HG02623 (cell line): Measurements from ENCODE around the gene TATDN2.
"Not testable (repeated sequence)": the region's sequence is repeated elsewhere in the genome, so short reads cannot be mapped to it uniquely, and the experiment has no call there.

Experiments
- ATAC-seq: cut with Tn5 transposase; IDR thresholded peaks from one replicate; pipeline ENCODE4 v1.9.1; 2021; ENCODE audit warnings: moderate library complexity; ENCODE audit not compliant: unreplicated experiment

The TATDN2 gene

GRCh38 chr3:10268930-10269329, 20.7 kb downstream of the TATDN2 start:
- ATAC-seq: no peak

GRCh38 chr3:10269443-10269842, 21.2 kb downstream of the TATDN2 start:
- ATAC-seq: no peak

- not testable (repeated sequence) for ATAC-seq
Observed at GRCh38 chr3:10272476-10272875, 24.2 kb downstream of the TATDN2 start.

- no peak for ATAC-seq
Observed at GRCh38 chr3:10272977-10273376, 24.7 kb downstream of the TATDN2 start.

GRCh38 chr3:10273702-10274305, 25.5 kb downstream of the TATDN2 start:
- ATAC-seq: no peak

GRCh38 chr3:10274601-10275000, 26.3 kb downstream of the TATDN2 start:
- ATAC-seq: no peak

- ATAC-seq: no peak
Observed at GRCh38 chr3:10277115-10277625, 28.9 kb downstream of the TATDN2 start.

GRCh38 chr3:10278501-10278900, 30.2 kb downstream of the TATDN2 start:
- no peak for ATAC-seq

GRCh38 chr3:10279384-10280176, 31.3 kb downstream of the TATDN2 start:
- no peak for ATAC-seq

GRCh38 chr3:10280177-10280529, 31.9 kb downstream of the TATDN2 start:
- no peak for ATAC-seq

GRCh38 chr3:10280571-10280970, 32.3 kb downstream of the TATDN2 start:
- ATAC-seq: no peak

- ATAC-seq: no peak
Observed at GRCh38 chr3:10281951-10282350, 33.7 kb downstream of the TATDN2 start.

- ATAC-seq: no peak
Observed at GRCh38 chr3:10283638-10284037, 35.4 kb downstream of the TATDN2 start.

- ATAC-seq: no peak
Observed at GRCh38 chr3:10284496-10284895, 36.2 kb downstream of the TATDN2 start.

GRCh38 chr3:10285272-10286132, 37.2 kb downstream of the TATDN2 start:
- ATAC-seq: no peak

GRCh38 chr3:10286133-10286524, 37.9 kb downstream of the TATDN2 start:
- ATAC-seq: no peak

- no peak for ATAC-seq
Observed at GRCh38 chr3:10286596-10287295, 38.5 kb downstream of the TATDN2 start.

GRCh38 chr3:10287936-10288574, 39.8 kb downstream of the TATDN2 start:
- no peak for ATAC-seq

GRCh38 chr3:10288575-10288960, 40.3 kb downstream of the TATDN2 start:
- no peak for ATAC-seq

- no peak for ATAC-seq
Observed at GRCh38 chr3:10289077-10289476, 40.8 kb downstream of the TATDN2 start.
